Osteocyte (in vitro differentiated cells): ENCODE data around the gene ZDHHC6. TPM values are rescaled to one million over a fixed set of nuclear protein-coding genes. Genes with fewer than 3 reads are reported as not detected.
"Not testable (repeated sequence)": the region's sequence is repeated elsewhere in the genome, so short reads cannot be mapped to it uniquely, and the experiment has no call there.

ENCODE experiments used
- DNase-seq: peaks from one replicate; pipeline ENCODE4 v3.0.0; 2021; ENCODE audit warnings: mixed read lengths; ENCODE audit not compliant: unreplicated experiment; ENCODE audit errors: extremely low spot score
- H3K27ac Mint-ChIP-seq: one replicate; pipeline ENCODE4 v1.8.0; 2021; ENCODE audit warnings: mild to moderate bottlenecking, mixed read lengths; ENCODE audit not compliant: unreplicated experiment
- H3K27me3 Mint-ChIP-seq: one replicate; pipeline ENCODE4 v1.8.0; 2021; ENCODE audit warnings: mixed read lengths; ENCODE audit not compliant: unreplicated experiment
- H3K36me3 Mint-ChIP-seq: one replicate; pipeline ENCODE4 v1.8.0; 2021; ENCODE audit warnings: mixed read lengths; ENCODE audit not compliant: unreplicated experiment
- H3K4me1 Mint-ChIP-seq: one replicate; pipeline ENCODE4 v1.8.0; 2021; ENCODE audit warnings: mixed read lengths; ENCODE audit not compliant: unreplicated experiment
- H3K4me3 Mint-ChIP-seq: one replicate; pipeline ENCODE4 v1.8.0; 2021; ENCODE audit warnings: mild to moderate bottlenecking, moderate library complexity, mixed read lengths; ENCODE audit not compliant: unreplicated experiment
- H3K9me3 Mint-ChIP-seq: one replicate; pipeline ENCODE4 v1.8.0; 2021; ENCODE audit warnings: mixed read lengths; ENCODE audit not compliant: unreplicated experiment
- CTCF ChIP-seq: fragments of 200-600 bp; sonication (generic); IDR thresholded peaks from 2 replicates; pipeline ENCODE4 v1.5.0; 2021; ENCODE audit warnings: antibody characterized with exemption, mild to moderate bottlenecking, moderate library complexity
- total RNA-seq: library from RNA; stranded (reverse); gene quantifications from 2 replicates; pipeline ENCODE4 v1.2.1, GENCODE V29; 2021

ZDHHC6 gene
- total RNA-seq, 1 donor from 2014 or later: 28.5 TPM

- H3K27me3 Mint-ChIP-seq: no peaks in the 10 kb centered on the region
- DNase-seq: no peak
- H3K4me3 Mint-ChIP-seq: no peak overlapping the region
- peaks cover under 1% of the 10 kb centered on the region for H3K4me1 Mint-ChIP-seq
- H3K36me3 Mint-ChIP-seq: peaks cover 25% of the 10 kb centered on the region
- TF ChIP-seq CTCF: no peak
- no peak overlapping the region for H3K27ac Mint-ChIP-seq
- no peaks in the 10 kb centered on the region for H3K9me3 Mint-ChIP-seq
Measured at GRCh38 chr10:112466802-112467201, 20.1 kb upstream of the ZDHHC6 start.

- no peak overlapping the region for H3K4me3 Mint-ChIP-seq
- peaks cover 30% of the 10 kb centered on the region for H3K36me3 Mint-ChIP-seq
- TF ChIP-seq CTCF: no peak
- H3K9me3 Mint-ChIP-seq: no peaks in the 10 kb centered on the region
- H3K27me3 Mint-ChIP-seq: no peaks in the 10 kb centered on the region
- no peaks in the 10 kb centered on the region for H3K4me1 Mint-ChIP-seq
- H3K27ac Mint-ChIP-seq: no peak overlapping the region
- no peak for DNase-seq
Measured at GRCh38 chr10:112465299-112465883, 18.7 kb upstream of the ZDHHC6 start.

- not testable (repeated sequence) for H3K27ac Mint-ChIP-seq, H3K27me3 Mint-ChIP-seq, H3K4me1 Mint-ChIP-seq, DNase-seq, H3K9me3 Mint-ChIP-seq, H3K4me3 Mint-ChIP-seq
- peaks cover 30% of the 10 kb centered on the region for H3K36me3 Mint-ChIP-seq
Measured at GRCh38 chr10:112464074-112464473, 17.4 kb upstream of the ZDHHC6 start.

- no peak overlapping the region for H3K4me3 Mint-ChIP-seq
Measured at GRCh38 chr10:112461029-112461887, 14.5 kb upstream of the ZDHHC6 start.

GRCh38 chr10:112460366-112460765, 13.7 kb upstream of the ZDHHC6 start:
- DNase-seq: no peak
- H3K36me3 Mint-ChIP-seq: peaks cover 17% of the 10 kb centered on the region
- H3K4me1 Mint-ChIP-seq: no peaks in the 10 kb centered on the region
- H3K27ac Mint-ChIP-seq: no peak overlapping the region
- no peaks in the 10 kb centered on the region for H3K27me3 Mint-ChIP-seq
- no peak for TF ChIP-seq CTCF
- no peaks in the 10 kb centered on the region for H3K9me3 Mint-ChIP-seq
- H3K4me3 Mint-ChIP-seq: no peak overlapping the region

More at GRCh38 chr10:112461029-112461887, 14.5 kb upstream of the ZDHHC6 start:
- no peak for DNase-seq
- no peaks in the 10 kb centered on the region for H3K27me3 Mint-ChIP-seq
- H3K9me3 Mint-ChIP-seq: no peaks in the 10 kb centered on the region
- no peak for TF ChIP-seq CTCF
- H3K36me3 Mint-ChIP-seq: peaks cover 26% of the 10 kb centered on the region
- peak overlapping the region; percentile 38 for H3K27ac Mint-ChIP-seq
- no peaks in the 10 kb centered on the region for H3K4me1 Mint-ChIP-seq
